ENCODE results near the gene RGS7.

Gene RGS7

DNA sequence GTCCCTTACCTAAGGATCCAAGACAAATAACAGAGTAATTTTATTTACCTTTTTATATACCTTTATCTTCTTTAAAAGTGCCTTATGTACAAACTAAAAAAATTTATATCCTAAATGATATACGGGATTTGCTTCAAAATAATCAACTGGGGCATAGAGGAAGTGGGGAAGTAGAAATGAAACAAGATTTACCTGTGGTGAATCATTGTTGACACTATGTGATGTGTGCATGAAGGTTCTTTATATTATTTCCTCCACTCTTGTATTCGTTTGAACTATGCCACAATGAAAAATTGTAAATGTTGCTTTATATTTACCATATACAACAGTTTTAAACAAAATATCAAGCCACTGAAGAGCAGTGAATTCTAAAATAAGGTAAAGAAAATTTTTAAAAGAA lies 13.0 kb downstream of the RGS7 start:
- TF ChIP-seq, protein P1, sequence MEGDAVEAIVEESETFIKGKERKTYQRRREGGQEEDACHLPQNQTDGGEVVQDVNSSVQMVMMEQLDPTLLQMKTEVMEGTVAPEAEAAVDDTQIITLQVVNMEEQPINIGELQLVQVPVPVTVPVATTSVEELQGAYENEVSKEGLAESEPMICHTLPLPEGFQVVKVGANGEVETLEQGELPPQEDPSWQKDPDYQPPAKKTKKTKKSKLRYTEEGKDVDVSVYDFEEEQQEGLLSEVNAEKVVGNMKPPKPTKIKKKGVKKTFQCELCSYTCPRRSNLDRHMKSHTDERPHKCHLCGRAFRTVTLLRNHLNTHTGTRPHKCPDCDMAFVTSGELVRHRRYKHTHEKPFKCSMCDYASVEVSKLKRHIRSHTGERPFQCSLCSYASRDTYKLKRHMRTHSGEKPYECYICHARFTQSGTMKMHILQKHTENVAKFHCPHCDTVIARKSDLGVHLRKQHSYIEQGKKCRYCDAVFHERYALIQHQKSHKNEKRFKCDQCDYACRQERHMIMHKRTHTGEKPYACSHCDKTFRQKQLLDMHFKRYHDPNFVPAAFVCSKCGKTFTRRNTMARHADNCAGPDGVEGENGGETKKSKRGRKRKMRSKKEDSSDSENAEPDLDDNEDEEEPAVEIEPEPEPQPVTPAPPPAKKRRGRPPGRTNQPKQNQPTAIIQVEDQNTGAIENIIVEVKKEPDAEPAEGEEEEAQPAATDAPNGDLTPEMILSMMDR (IDR thresholded peaks at IDR 0.05; ENCODE audit: insufficient read depth, low read length, missing control alignments), result no peak
- CTCF ChIA-PET, result no interaction called here
- H3K4me3 ChIP-seq (ENCODE audit: low read depth, low read length), result no peak overlapping the region
- POLR2A ChIA-PET, result no interaction called here
- no peak for DNase-seq (ENCODE audit: low read depth, low spot score)

DNA sequence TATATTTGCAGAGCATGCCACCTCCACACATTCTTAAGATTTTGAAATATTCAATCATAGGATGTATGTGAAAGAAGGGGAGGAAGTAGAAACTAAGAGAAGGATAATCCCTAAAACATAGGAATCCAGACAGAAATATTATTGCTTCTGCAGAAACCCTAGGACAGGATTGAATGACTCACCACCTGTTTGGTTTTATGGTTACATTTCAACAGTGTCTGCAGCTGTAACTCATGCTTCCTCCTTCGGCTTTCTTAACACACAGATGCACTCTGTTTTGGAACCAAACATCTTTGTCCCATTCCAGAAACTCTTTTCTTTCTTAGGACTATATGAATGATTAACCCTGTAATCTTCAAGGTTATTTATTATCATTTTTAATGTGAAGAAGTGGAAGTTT lies 20.7 kb downstream of the RGS7 start:
- H3K4me3 ChIP-seq (ENCODE audit: low read depth, low read length), result no peak overlapping the region
- ChIA-PET POLR2A (no interaction called here), CTCF (no interaction called here)
- DNase-seq (ENCODE audit: low read depth, low spot score), result peak; percentile 3
- TF ChIP-seq, protein P1 (IDR thresholded peaks at IDR 0.05; ENCODE audit: insufficient read depth, low read length, missing control alignments), result no peak

DNA sequence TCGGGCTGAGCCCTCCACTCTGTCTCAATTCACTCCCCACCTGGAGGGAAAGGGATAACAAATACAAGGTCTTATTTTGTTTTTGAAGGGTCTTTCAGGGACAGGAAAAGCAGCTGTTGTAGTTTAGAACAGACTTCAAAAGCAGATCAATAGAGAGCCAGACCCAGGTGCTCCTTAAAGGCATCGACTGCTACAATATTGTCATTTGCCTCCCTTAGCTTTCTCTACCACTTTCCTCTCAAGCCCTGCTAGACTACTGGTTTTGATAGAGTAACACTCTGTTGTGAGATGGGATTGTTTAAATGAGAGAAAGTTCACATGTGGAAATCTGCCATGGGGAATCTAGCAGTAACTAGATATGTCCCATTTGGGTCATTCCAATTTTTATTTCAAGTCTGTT lies 24.0 kb downstream of the RGS7 start:
- no peak for DNase-seq (ENCODE audit: low read depth, low spot score)
- no peak overlapping the region for H3K4me3 ChIP-seq (ENCODE audit: low read depth, low read length)
- CTCF ChIA-PET, result no interaction called here
- TF ChIP-seq, protein P1 (IDR thresholded peaks at IDR 0.05; ENCODE audit: insufficient read depth, low read length, missing control alignments), result no peak
- POLR2A ChIA-PET, result no interaction called here

DNA sequence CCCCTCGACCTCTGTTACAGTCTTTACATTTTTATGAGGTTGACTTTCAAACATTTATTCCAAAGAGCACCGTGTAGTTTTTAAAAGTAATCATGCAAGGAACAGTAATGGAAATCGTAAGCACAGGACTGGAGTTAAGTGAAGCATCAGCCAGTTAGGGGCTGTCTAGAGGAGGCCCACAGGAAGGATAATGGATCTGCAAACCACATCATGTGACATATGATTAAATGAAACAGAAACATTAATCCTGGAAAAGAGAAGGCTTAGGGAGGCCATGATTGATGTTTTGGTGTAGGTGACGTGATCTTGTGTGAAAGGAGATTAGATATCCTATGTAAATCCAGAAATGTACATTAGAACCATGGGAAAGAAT lies 25.0 kb downstream of the RGS7 start:
- DNase-seq (ENCODE audit: low read depth, low spot score), result no peak
- CTCF ChIA-PET, result no interaction called here
- TF ChIP-seq, protein P1 (IDR thresholded peaks at IDR 0.05; ENCODE audit: insufficient read depth, low read length, missing control alignments), result no peak
- POLR2A ChIA-PET, result no interaction called here
- no peak overlapping the region for H3K4me3 ChIP-seq (ENCODE audit: low read depth, low read length)

DNA sequence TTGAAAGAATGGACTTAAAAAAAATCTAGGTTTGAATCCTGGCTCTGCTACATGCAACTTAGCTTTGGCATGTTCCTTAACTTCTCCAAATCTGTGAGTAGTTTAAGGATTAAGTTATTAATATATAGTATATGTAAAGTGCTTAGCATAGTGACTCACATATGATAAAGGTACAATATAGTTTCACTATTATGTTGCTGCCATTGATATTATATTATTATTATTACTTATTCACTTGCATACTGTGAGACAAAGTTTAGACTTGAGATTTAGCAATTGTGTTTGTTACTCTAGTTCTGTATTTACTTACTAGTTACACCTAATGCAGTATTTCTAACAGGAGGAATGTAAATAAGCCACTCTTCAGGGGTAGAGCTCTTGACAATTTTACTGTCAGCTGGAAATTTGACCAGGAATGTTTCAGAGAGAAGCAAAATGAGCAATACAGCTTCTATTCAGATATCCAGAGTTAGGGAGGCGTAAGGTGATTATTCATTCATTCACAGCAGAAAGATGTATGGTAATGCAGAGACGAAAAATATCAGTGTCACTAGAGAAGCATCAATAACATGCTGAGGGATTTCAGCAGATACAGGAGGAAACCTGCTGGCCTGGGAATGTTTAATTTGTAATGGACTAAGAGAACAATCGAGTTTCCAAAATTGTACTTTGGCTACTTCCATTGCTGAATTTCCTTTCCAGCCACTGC lies 25.5 kb downstream of the RGS7 start:
- TF ChIP-seq, protein P1 (IDR thresholded peaks at IDR 0.05; ENCODE audit: insufficient read depth, low read length, missing control alignments), result no peak
- ChIA-PET POLR2A (no interaction called here), CTCF (no interaction called here)
- no peak overlapping the region for H3K4me3 ChIP-seq (ENCODE audit: low read depth, low read length)
- no peak for DNase-seq (ENCODE audit: low read depth, low spot score)

DNA sequence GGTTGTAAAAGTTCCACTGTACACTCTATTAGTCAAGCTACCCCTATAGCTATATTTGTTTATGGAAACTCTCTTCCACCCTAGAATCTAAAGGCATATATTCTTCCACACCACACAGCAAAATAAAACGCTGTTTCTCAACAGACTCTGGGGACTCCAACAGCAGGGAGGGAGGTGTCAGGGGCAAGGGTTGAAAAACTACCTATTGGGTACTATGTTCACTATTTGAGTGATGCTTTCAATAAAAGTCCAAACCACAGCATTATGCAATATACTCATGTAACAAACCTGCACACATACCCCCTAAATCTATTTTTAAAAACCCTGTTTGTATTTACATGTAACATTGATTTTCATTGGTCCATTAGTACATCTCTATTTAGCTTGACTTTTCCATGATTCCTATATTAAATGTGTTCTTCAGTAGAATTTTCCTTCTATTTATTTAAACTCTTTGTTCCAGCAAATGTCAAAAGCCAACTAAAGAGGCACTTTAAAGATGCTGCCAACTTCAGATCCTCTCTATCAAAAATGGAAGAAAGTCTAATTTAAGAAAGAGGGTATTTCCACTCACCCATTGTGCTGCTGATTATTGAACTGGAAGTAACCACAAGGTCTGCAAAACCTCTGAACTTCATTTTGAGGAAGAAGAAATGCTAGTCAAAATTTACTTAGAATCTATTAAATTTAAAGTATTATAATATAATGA lies 26.2 kb downstream of the RGS7 start:
- ChIA-PET POLR2A (no interaction called here), CTCF (no interaction called here)
- TF ChIP-seq, protein P1 (IDR thresholded peaks at IDR 0.05; ENCODE audit: insufficient read depth, low read length, missing control alignments), result no peak
- no peak overlapping the region for H3K4me3 ChIP-seq (ENCODE audit: low read depth, low read length)
- DNase-seq (ENCODE audit: low read depth, low spot score), result no peak

Measured in AG04449 (cell line).